Measurements from ENCODE around the gene SPNS2.

- TF ChIP-seq POLR2A (IDR thresholded peaks at IDR 0.05) (no peak), CTCF (IDR thresholded peaks at IDR 0.05) (no peak)
Measured at GRCh38 chr17:4547118-4547906, 48.6 kb downstream of the SPNS2 start.

Data from Peyer's patch (tissue), 4 donors.